ENCODE results near the gene GNG12. TPM values are rescaled to one million over a fixed set of nuclear protein-coding genes. Genes with fewer than 3 reads are reported as not detected.

Gene GNG12
- total RNA-seq, 1 donor from 2014 or later = 71.5 TPM

DNA sequence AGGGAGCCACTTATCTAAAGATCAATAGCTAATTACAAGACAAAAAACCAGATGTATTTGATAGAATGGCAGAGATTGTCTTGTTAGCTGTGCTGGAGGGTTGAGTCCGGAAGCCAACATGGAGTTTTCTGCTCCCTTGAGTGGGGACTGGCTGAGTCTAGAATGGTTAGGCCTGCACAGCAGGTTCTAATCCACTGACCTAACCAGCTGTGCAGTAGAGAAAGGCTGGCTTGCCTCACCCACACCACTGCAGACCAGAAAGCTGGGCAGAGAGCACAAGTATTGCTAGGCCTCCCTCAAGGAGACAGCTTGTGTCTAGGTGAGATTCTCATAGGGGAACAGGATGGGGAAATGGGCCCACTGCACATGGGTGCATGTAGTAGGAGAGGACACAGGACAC, 11.7 kb upstream of the GNG12 start:
- Histone ChIP-seq H3K4me3 (no peak overlapping the region), H3K27ac (no peak overlapping the region), H3K27me3 (no peaks in the 10 kb centered on the region), H3K9me3 (no peaks in the 10 kb centered on the region), H3K36me3 (no peaks in the 10 kb centered on the region), H3K4me1 (peaks cover 7% of the 10 kb centered on the region)
- no peak for DNase-seq (ENCODE audit: extremely low spot score in 2 of 2)
- intact Hi-C loops (cut with DNase I) = loop anchor here (5.0 kb wide), 2 partner anchors 83 to 833 kb away; no protein-coding TSS in a partner anchor
- TF ChIP-seq, protein P1, sequence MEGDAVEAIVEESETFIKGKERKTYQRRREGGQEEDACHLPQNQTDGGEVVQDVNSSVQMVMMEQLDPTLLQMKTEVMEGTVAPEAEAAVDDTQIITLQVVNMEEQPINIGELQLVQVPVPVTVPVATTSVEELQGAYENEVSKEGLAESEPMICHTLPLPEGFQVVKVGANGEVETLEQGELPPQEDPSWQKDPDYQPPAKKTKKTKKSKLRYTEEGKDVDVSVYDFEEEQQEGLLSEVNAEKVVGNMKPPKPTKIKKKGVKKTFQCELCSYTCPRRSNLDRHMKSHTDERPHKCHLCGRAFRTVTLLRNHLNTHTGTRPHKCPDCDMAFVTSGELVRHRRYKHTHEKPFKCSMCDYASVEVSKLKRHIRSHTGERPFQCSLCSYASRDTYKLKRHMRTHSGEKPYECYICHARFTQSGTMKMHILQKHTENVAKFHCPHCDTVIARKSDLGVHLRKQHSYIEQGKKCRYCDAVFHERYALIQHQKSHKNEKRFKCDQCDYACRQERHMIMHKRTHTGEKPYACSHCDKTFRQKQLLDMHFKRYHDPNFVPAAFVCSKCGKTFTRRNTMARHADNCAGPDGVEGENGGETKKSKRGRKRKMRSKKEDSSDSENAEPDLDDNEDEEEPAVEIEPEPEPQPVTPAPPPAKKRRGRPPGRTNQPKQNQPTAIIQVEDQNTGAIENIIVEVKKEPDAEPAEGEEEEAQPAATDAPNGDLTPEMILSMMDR (IDR thresholded peaks at IDR 0.05) = no peak
- TF ChIP-seq POLR2AphosphoS5 (IDR thresholded peaks at IDR 0.05; ENCODE audit: insufficient read depth in 1 of 2, low read depth in 1 of 2) (no peak), POLR2A (IDR thresholded peaks at IDR 0.05) (no peak)

DNA sequence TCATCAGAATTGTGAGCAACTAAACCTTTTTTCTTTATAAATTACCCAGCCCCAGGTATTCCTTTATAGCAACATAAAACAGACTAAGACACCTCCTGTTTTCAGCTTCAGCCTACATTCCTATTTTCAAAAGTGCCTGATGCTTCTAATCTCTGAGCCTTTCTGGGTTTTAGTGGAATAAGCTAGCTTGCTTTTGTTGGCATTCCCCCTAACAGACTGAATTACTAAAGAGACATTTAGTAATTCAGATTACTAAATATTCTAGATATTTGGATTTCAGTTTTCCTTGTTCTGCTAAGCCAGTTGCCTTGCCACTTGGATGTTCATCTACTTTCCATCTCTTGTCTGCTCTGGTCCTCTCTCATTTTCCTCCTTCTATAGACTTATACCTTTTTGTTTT, 10.5 kb upstream of the GNG12 start:
- Histone ChIP-seq H3K4me3 (no peak overlapping the region), H3K36me3 (no peaks in the 10 kb centered on the region), H3K4me1 (peaks cover 10% of the 10 kb centered on the region), H3K27ac (no peak overlapping the region), H3K9me3 (no peaks in the 10 kb centered on the region), H3K27me3 (no peaks in the 10 kb centered on the region)
- no peak for TF ChIP-seq POLR2A (IDR thresholded peaks at IDR 0.05)
- TF ChIP-seq POLR2AphosphoS5 (IDR thresholded peaks at IDR 0.05; ENCODE audit: insufficient read depth in 1 of 2, low read depth in 1 of 2) = no peak
- TF ChIP-seq, protein P1 (IDR thresholded peaks at IDR 0.05) = no peak
- intact Hi-C loops (cut with DNase I) = loop anchor here (5.0 kb wide), 1 partner anchor 831 kb away; no protein-coding TSS in a partner anchor
- no peak for DNase-seq (ENCODE audit: extremely low spot score in 2 of 2)

DNA sequence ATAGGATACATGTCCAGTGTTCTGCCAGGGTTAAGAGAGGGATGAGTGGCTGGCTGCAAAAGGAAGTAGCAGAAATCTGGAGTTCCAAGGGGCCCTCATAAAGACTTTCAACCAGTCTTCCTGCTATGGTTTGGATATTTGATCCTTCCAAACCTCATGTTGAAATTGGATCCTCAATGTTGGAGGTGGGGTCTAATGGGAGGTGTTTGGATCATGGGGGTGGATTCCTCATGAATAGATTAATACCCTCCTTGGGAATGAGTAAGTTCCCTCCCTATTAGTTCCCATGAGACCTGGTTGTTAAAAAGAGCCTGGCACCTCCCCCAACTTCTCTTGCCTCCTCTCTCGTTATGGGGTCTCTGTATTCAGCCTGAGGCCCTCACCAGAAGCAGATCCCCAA, 10.1 kb upstream of the GNG12 start:
- no peak for DNase-seq (ENCODE audit: extremely low spot score in 2 of 2)
- Histone ChIP-seq H3K4me3 (no peak overlapping the region), H3K36me3 (no peaks in the 10 kb centered on the region), H3K4me1 (peaks cover 10% of the 10 kb centered on the region), H3K27me3 (no peaks in the 10 kb centered on the region), H3K9me3 (no peaks in the 10 kb centered on the region), H3K27ac (no peak overlapping the region)
- TF ChIP-seq, protein P1 (IDR thresholded peaks at IDR 0.05) = no peak
- TF ChIP-seq POLR2AphosphoS5 (IDR thresholded peaks at IDR 0.05; ENCODE audit: insufficient read depth in 1 of 2, low read depth in 1 of 2) (no peak), POLR2A (IDR thresholded peaks at IDR 0.05) (no peak)
- intact Hi-C loops (cut with DNase I) = loop anchor here (5.0 kb wide), 1 partner anchor 831 kb away; no protein-coding TSS in a partner anchor

DNA sequence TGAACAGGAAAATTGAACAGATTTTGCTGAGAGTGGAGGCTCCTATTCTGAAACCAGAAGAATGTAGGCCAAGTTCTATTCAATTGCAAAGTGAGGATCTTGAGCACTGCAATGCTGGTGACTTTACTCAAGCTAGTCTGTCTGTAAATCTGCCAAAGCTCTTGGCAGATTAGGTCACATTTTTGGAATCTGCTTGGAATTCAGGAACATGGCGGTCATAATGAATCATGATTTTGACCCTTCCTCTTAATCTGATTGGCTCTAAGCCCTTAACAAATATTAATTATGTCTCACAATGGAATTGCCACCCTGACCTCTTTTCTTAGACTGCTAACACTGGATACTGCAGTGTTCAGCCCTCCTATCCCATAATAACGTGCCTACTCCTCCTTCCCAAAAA, 7.2 kb upstream of the GNG12 start:
- intact Hi-C loops (cut with DNase I) = loop anchor here (5.0 kb wide), 1 partner anchor 828 kb away; no protein-coding TSS in a partner anchor
- Histone ChIP-seq H3K9me3 (no peaks in the 10 kb centered on the region), H3K27me3 (no peaks in the 10 kb centered on the region), H3K4me3 (no peak overlapping the region), H3K36me3 (no peaks in the 10 kb centered on the region), H3K4me1 (peaks cover 17% of the 10 kb centered on the region), H3K27ac (no peak overlapping the region)
- DNase-seq (ENCODE audit: extremely low spot score in 2 of 2) = no peak
- TF ChIP-seq POLR2AphosphoS5 (IDR thresholded peaks at IDR 0.05; ENCODE audit: insufficient read depth in 1 of 2, low read depth in 1 of 2) (no peak), POLR2A (IDR thresholded peaks at IDR 0.05) (no peak)
- TF ChIP-seq, protein P1 (IDR thresholded peaks at IDR 0.05) = no peak

DNA sequence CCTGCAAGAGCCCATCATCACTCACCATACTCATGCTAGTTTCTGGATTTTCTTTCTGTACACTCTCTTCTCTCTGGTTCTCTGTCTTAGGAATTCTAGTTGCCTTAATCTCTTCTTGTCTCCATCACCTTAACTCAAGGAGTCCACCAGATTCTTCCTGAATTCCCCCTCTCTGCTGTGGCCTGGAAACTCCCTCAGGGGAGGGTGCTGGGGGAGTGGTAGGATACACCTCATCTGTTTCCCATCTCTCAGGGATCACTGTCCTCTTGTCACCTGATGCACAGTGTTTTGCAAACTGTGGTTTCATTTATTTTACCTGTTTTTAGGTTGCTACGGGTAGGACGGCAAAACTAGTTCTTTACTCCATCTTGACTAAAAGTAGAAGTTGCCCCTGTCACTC, 6.6 kb upstream of the GNG12 start:
- peaks cover 23% of the 10 kb centered on the region for H3K4me1 ChIP-seq
- H3K27me3 ChIP-seq = no peaks in the 10 kb centered on the region
- no peaks in the 10 kb centered on the region for H3K9me3 ChIP-seq
- H3K27ac ChIP-seq = no peak overlapping the region
- no peak overlapping the region for H3K4me3 ChIP-seq
- no peak for DNase-seq (ENCODE audit: extremely low spot score in 2 of 2)
- H3K36me3 ChIP-seq = no peaks in the 10 kb centered on the region
- intact Hi-C loops (cut with DNase I) = loop anchor here (5.0 kb wide), 3 partner anchors 372 to 1468 kb away; no protein-coding TSS in a partner anchor
- TF ChIP-seq, protein P1 (IDR thresholded peaks at IDR 0.05) = no peak
- no peak for TF ChIP-seq POLR2A (IDR thresholded peaks at IDR 0.05)
- no peak for TF ChIP-seq POLR2AphosphoS5 (IDR thresholded peaks at IDR 0.05; ENCODE audit: insufficient read depth in 1 of 2, low read depth in 1 of 2)
